Subcutaneous adipose tissue (tissue), 4 donors: ENCODE data around the gene EIF4A2. TPM values are rescaled to one million over a fixed set of nuclear protein-coding genes. Genes with fewer than 3 reads are reported as not detected.

ENCODE experiments used
- small RNA-seq: library from RNA; depleted of rRNA; stranded (forward); fragments of <200 nt; gene quantifications from one replicate; pipeline ENCODE3, GENCODE V24; 2016
- total RNA-seq, 4 donors: library from RNA; depleted of rRNA; stranded (reverse); fragments of >200 nt; gene quantifications; one replicate each; pipeline ENCODE4 v1.1.0, GENCODE V29; 2016
- TF ChIP-seq, protein P1 (sequence below): fragments of 450-650 bp; IDR thresholded peaks from one replicate; pipeline ENCODE4 v1.5.1; 2016; ENCODE audit warnings: low read depth, mild to moderate bottlenecking, control low read depth, antibody characterized with exemption, moderate library complexity

The EIF4A2 gene
- total RNA-seq, 4 donors from 2014 or later: 320 to 423 (median 376) TPM

DNA sequence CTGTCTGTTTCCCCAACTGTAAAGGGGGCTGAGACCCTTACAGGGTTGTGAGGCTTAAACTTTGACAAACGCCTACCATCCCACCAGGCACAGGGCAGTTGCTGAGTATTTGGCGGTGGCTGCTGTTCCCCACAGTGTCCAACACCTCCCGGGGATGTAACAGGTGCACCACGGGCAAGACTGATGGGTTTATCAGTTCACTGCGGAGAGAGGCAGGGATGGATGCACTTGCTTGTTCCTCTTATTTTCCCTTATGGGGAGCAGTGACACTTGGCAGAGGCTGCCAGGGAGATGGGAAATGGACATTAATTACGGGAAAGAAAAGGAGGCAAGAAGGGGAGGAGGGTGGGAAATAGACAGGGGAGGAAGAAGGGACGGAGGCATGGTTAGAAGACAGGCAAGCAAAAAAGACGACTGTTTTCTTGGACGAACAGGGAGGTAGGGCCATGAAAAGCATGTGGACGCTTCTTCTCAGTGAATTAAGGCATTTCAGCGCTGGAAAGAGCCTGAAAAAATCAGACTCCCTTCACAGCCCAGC lies 42.6 kb downstream of the EIF4A2 start:
- TF ChIP-seq, protein P1, sequence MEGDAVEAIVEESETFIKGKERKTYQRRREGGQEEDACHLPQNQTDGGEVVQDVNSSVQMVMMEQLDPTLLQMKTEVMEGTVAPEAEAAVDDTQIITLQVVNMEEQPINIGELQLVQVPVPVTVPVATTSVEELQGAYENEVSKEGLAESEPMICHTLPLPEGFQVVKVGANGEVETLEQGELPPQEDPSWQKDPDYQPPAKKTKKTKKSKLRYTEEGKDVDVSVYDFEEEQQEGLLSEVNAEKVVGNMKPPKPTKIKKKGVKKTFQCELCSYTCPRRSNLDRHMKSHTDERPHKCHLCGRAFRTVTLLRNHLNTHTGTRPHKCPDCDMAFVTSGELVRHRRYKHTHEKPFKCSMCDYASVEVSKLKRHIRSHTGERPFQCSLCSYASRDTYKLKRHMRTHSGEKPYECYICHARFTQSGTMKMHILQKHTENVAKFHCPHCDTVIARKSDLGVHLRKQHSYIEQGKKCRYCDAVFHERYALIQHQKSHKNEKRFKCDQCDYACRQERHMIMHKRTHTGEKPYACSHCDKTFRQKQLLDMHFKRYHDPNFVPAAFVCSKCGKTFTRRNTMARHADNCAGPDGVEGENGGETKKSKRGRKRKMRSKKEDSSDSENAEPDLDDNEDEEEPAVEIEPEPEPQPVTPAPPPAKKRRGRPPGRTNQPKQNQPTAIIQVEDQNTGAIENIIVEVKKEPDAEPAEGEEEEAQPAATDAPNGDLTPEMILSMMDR: no peak

DNA sequence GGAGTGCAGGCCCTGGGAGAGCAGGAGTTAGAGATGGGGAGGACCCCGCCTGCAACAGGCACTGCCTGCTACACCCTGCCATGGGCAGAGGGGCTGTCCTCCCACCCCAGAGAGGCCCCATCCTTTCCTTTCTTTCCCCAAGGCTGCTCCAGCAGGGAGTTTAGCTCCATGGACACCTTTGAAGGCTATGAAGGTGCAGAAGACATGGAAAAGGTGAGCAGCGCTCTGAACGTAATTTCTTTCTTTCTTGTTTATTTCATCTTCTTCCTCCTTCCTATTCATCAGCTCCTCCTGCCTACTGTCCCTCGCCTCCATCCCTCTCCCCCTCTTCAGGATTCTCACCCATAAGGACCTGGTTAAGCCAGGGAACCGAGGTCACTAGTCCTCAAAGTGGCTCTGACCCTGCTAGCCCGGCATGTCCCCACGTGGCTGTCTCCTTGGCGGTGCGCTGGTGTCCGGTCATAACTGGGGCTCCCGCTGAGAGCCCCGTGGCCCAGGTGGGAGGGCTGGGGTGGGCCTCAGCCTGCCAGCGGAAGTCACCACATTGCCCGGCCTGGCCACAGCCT lies 43.1 kb downstream of the EIF4A2 start:
- TF ChIP-seq, protein P1: no peak

DNA sequence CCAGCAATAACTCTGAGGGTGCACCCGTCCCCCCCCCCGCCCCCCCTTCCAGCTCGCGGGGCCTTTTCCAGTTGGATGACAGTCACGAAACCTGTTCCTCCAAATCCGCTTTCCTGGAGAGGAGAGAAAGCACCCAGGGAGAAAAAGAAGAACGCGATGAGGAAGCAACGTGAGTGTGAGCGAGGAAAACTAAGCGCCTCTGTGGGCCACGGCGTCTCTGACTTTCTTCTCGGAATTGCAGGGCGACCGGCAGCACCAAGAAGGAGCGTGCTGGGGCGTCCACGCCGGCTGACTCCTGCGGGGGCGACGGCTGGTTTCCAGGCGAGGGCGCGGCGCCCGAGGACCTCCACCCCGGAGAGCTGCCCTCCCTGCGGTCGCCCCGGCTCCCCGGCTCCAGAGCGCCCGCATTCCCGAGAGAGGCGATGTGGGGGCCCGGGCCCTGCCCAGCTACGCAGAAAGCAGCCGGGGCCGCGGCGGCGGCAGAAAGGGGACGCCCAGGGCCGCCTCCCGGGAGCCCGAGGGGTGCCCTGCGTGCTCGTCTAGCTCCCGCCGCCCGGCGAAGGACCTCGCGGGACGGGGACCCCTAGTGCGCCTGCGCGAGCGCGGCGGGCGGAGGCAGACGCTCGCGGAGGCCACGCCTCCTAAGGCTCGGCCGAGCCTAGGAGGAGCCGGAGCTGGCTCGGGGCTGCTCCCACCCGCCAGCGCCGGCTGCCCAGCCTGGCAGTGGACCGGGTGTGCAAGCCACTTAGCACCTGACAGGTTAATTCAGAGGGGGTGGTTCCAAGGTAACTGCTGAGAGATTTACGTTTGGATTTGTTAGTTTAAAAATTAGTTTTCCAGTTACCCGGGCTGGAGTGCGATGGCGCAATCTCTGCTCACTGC lies 43.8 kb downstream of the EIF4A2 start:
- TF ChIP-seq, protein P1: no peak

DNA sequence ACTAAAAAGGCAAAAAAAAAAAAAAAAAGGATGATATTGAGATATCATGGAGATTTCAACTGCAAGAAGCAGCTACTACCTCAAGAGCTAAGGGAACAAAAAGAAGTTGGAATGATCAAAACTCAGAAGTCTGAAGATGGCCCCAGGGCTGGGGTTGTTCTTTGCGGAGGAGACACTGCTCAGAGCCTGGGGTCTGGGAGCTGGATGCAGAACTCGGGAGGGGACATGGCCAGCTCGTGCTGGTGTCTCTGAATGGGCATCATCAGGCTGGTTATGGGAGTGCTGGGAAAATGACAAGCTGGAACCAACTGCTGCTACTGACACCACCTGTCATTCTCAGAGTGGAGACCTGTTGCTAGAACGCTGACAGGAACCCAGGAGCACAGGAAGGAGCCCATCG lies 45.0 kb downstream of the EIF4A2 start:
- TF ChIP-seq, protein P1: no peak

DNA sequence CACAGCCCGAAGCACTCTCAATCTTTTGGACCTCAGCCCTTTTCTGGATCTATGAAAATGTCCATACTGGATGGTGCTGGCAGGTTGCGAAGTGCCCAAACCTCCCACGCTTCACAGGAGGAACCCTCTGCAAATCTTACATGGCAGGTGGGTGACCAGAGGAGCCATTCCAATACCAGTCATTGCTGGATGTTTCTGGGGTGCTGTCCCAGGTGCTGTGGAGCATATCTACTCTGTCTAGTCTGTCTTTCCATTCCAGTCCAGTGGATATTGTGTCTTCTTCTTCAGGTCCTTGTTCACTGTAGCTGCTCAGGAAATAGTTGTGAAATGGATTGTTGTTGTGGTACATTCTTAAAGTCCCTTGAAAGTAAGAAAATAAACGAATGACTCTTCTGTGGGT lies 48.4 kb downstream of the EIF4A2 start:
- TF ChIP-seq, protein P1: no peak

DNA sequence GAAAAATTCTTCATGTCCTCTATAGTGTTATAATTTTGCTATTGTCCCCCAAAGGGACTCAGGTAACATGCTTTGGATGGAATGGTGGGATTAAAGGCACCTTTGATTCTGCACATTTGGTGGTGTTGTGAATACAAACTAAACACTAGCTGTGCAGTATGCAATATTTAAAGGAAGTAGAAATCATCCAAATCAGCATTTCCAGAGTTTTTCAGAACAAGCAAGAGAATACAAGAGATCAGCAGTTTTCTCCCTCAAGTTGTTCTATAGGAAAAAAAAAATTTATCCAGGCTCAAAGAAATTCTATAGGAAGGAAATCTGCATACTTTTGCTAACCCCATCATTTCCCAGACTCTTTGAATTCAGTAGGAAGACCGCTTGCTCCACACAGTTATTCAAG lies 48.9 kb downstream of the EIF4A2 start:
- TF ChIP-seq, protein P1: no peak

Small RNAs within 50 kb of the gene (small RNA-seq; reads per million reads assigned to genes)
- gene RF00092 (not detected), gene RNU6-1105P (not detected), gene SNORA4 (not detected), gene SNORA63 (not detected), gene SNORA81 (not detected), gene SNORD2 (not detected)

Other genes starting within 250 kb of the EIF4A2 start
- gene CRYGS, start 239.2 kb upstream of the EIF4A2 start, total RNA-seq: 1 to 10 TPM; 2.3 to 7.9 (median 5.8) TPM
- gene TBCCD1, start 216.2 kb upstream of the EIF4A2 start, total RNA-seq: 10 to 100 TPM; 10.1 to 14.3 (median 12.3) TPM
- gene DNAJB11, start 212.9 kb upstream of the EIF4A2 start, total RNA-seq: 10 to 100 TPM; 28.1 to 38.2 (median 31.7) TPM
- gene AHSG, start 170.5 kb upstream of the EIF4A2 start, total RNA-seq: not detected
- gene FETUB, start 143.2 kb upstream of the EIF4A2 start, total RNA-seq: not detected
- gene HRG, start 117.6 kb upstream of the EIF4A2 start, total RNA-seq: not detected
- gene KNG1, start 66.2 kb upstream of the EIF4A2 start, total RNA-seq: not detected
- 10 to 100 TPM in 2 of 4 donors, 1 to 10 TPM in 2; 6.4 to 12.8 (median 8.6) TPM for gene RFC4, start 22.9 kb downstream of the EIF4A2 start, total RNA-seq
- 1,000 to 10,000 TPM in 3 of 4 donors, 100 to 1,000 TPM in 1; 899 to 2,262 (median 1,357) TPM for gene ADIPOQ, start 59.1 kb downstream of the EIF4A2 start, total RNA-seq
- gene ST6GAL1, start 146.9 kb downstream of the EIF4A2 start, total RNA-seq: 10 to 100 TPM; 31.4 to 80.1 (median 43.8) TPM